MG63 (cell line): Measurements from ENCODE around the gene BOC. TPM values are rescaled to one million over a fixed set of nuclear protein-coding genes. Genes with fewer than 3 reads are reported as not detected.

Experiments
- DNase-seq: peaks from one replicate; pipeline ENCODE4 v3.0.0-alpha.2; 2020
- H3K27me3 ChIP-seq: fragments of 250-450 bp; sonication (Bioruptor Pico); 2 replicates; pipeline ENCODE4 v1.5.1; 2020; ENCODE audit warnings: mild to moderate bottlenecking, moderate library complexity
- H3K36me3 ChIP-seq: fragments of 250-450 bp; sonication (Bioruptor Pico); 2 replicates; pipeline ENCODE4 v1.5.1; 2020; ENCODE audit warnings: mild to moderate bottlenecking, moderate library complexity
- H3K4me3 ChIP-seq: fragments of 250-450 bp; sonication (Bioruptor Pico); 2 replicates; pipeline ENCODE4 v1.5.1; 2020; ENCODE audit warnings: mild to moderate bottlenecking, moderate library complexity
- H3K9me3 ChIP-seq: fragments of 250-450 bp; sonication (Bioruptor Pico); 2 replicates; pipeline ENCODE4 v1.5.1; 2020; ENCODE audit warnings: mild to moderate bottlenecking, moderate library complexity
- total RNA-seq: library from RNA; depleted of rRNA; stranded (reverse); fragments of >200 nt; shearing (Covaris generic); gene quantifications from 2 replicates; pipeline ENCODE4 v1.2.3, GENCODE V29; 2014; ENCODE audit warnings: low replicate concordance

BOC gene
- total RNA-seq, 1 experiment from 2014 or later: 1.4 TPM

GRCh38 chr3:113254171-113254947 lies 43.0 kb downstream of the BOC start:
- Histone ChIP-seq H3K36me3 (no peaks in the 10 kb centered on the region), H3K27me3 (no peaks in the 10 kb centered on the region), H3K9me3 (no peaks in the 10 kb centered on the region), H3K4me3 (no peak overlapping the region)
- DNase-seq: no peak

DNA sequence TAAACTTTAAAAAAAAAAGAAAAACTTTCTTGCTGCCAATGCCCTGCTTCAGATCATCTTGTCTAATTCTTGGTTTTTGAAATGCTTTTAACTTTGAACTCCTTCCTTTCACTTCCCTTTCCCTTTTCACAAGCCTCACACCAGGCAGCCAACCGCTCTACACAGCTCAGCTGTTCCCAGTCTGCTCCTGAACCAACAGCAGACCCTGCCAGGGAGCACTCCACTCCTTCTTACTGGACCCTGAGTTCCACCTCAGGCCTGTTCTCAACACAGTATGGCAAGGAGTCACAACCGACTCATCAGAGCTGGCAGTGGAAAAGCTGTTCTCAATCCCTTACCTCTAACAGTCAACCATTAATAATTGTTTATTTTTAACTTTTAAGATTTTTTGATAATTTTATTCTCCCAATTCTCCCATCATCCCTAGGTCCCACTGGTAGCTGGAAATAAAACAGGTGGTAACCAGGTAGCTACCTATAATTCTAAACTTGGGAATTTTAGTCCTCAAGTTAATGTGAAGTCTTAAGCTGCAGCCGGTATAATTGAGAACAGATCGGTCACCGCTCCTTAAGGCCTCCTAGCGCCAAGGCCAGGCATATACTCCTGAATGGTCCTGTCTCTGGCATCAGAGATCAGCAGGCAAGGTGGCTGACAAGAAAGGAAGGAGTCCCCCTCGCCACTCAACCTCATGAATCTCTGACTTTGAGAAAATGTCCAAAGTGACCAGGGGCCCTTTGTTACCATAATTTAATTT lies 43.9 kb downstream of the BOC start:
- Histone ChIP-seq H3K36me3 (no peaks in the 10 kb centered on the region), H3K27me3 (no peaks in the 10 kb centered on the region), H3K4me3 (no peak overlapping the region), H3K9me3 (no peaks in the 10 kb centered on the region)
- peak; percentile 80 for DNase-seq

DNA sequence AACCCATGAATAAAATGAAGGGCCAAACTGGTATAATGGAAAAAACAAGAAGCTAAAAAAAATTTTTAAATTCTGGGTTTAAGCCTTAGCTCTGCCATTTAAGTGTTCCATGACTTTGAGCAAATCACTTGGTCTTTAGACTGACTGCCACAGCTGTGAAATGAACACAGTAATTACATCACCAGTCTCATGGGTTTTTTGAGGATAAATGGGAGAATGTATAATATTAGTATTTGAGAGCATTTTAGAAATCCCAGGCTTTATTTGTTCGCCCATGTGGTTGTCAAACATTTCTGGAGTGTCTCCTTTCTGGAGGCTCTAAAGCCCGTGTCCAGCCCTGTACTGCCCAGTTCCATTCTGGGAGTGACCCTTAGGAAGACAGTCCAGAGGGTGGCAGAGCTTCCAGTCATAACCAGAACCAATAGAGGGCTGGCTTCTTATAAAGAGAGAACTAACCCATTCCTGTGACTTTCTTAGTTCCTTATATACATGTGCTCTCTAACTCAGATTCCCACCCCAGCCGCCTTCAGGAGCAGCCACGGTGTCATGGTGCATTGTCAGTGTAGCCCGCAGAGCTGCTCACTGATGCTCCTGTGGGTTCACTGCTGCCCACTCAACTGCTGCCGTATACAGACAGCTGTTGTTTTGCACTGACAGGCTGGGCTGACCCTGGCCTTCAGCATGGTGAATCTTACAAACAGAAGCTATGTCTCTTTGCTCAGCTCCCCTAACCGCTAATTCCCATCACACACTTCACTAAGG lies 44.7 kb downstream of the BOC start:
- no peak overlapping the region for H3K4me3 ChIP-seq
- no peak for DNase-seq
- no peaks in the 10 kb centered on the region for H3K27me3 ChIP-seq
- H3K9me3 ChIP-seq: no peaks in the 10 kb centered on the region
- H3K36me3 ChIP-seq: no peaks in the 10 kb centered on the region

GRCh38 chr3:113258361-113258760 lies 47.0 kb downstream of the BOC start:
- no peaks in the 10 kb centered on the region for H3K9me3 ChIP-seq
- no peak overlapping the region for H3K4me3 ChIP-seq
- DNase-seq: no peak
- H3K36me3 ChIP-seq: no peaks in the 10 kb centered on the region
- H3K27me3 ChIP-seq: no peaks in the 10 kb centered on the region

DNA sequence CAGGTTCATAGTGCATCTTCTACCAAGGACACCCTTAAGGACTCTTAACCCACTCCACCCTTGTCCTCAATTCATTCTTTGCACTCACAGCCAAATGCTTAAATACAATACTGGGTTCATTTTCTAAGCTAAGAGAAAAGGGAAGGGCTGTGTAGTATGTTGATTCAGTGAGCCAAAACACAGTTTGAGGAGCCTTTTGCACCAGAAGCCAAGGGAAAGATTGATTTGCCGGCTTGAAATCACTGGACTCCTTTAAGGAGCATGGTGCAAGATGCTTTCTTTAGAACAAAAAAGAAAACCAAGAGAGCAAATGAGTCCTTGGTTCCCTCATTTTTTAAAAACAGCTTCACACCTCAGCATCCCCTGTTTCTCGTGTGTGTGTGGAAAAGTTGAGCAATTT lies 47.8 kb downstream of the BOC start:
- no peaks in the 10 kb centered on the region for H3K27me3 ChIP-seq
- no peak for DNase-seq
- no peaks in the 10 kb centered on the region for H3K36me3 ChIP-seq
- no peak overlapping the region for H3K4me3 ChIP-seq
- no peaks in the 10 kb centered on the region for H3K9me3 ChIP-seq

GRCh38 chr3:113261063-113261625 lies 49.8 kb downstream of the BOC start:
- no peaks in the 10 kb centered on the region for H3K9me3 ChIP-seq
- H3K4me3 ChIP-seq: no peak overlapping the region
- H3K27me3 ChIP-seq: no peaks in the 10 kb centered on the region
- DNase-seq: no peak
- H3K36me3 ChIP-seq: no peaks in the 10 kb centered on the region

- Histone ChIP-seq H3K4me3 (no peak overlapping the region), H3K27me3 (no peaks in the 10 kb centered on the region), H3K36me3 (no peaks in the 10 kb centered on the region), H3K9me3 (no peaks in the 10 kb centered on the region)
- no peak for DNase-seq
Observed at GRCh38 chr3:113261626-113262303, 50.4 kb downstream of the BOC start.

- Histone ChIP-seq H3K9me3 (no peaks in the 10 kb centered on the region), H3K27me3 (no peaks in the 10 kb centered on the region), H3K4me3 (no peak overlapping the region), H3K36me3 (no peaks in the 10 kb centered on the region)
- peak; percentile 41 for DNase-seq
Observed at GRCh38 chr3:113262304-113262665, 50.9 kb downstream of the BOC start.

DNA sequence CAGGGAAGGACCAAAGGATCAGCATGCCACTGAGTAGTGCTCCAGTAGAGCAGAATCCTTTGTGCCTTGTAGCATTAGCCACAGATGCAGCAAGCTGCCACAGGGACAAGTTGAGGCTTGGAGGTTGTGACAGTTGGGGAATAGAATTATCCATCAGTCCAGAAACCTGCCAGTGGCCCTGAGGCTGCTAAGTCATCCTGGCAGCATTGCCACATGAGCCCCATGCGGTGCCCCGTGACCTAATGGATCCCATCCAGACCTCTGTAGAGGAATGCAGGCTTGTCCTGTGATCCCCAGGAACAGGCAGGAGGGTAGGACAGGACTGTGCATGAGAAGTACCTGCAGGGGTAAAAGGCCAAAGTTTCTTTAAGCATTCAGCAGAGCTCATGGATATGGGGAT lies 51.7 kb downstream of the BOC start:
- DNase-seq: no peak
- H3K9me3 ChIP-seq: no peaks in the 10 kb centered on the region
- no peaks in the 10 kb centered on the region for H3K36me3 ChIP-seq
- H3K27me3 ChIP-seq: no peaks in the 10 kb centered on the region
- no peak overlapping the region for H3K4me3 ChIP-seq

DNA sequence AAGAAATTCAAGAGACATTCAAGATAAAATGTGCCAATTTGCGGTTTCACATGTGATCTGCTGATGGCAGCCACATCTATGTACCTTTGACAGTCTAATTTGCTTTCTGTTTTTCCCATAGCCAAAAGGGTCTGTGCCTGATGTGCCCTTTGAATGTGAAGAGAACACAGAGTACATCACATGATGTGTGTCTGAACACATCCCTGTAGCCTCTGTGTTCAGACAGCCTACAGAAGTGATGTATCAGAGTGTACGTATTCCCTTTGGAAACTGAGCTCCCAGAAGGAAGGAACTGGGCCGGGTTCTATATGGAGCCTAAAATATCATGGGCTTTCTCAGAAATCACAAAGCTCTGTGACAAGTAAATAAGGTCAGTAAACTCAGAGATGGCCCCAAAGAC lies 52.4 kb downstream of the BOC start:
- Histone ChIP-seq H3K27me3 (no peaks in the 10 kb centered on the region), H3K4me3 (no peak overlapping the region), H3K9me3 (no peaks in the 10 kb centered on the region), H3K36me3 (no peaks in the 10 kb centered on the region)
- no peak for DNase-seq

DNA sequence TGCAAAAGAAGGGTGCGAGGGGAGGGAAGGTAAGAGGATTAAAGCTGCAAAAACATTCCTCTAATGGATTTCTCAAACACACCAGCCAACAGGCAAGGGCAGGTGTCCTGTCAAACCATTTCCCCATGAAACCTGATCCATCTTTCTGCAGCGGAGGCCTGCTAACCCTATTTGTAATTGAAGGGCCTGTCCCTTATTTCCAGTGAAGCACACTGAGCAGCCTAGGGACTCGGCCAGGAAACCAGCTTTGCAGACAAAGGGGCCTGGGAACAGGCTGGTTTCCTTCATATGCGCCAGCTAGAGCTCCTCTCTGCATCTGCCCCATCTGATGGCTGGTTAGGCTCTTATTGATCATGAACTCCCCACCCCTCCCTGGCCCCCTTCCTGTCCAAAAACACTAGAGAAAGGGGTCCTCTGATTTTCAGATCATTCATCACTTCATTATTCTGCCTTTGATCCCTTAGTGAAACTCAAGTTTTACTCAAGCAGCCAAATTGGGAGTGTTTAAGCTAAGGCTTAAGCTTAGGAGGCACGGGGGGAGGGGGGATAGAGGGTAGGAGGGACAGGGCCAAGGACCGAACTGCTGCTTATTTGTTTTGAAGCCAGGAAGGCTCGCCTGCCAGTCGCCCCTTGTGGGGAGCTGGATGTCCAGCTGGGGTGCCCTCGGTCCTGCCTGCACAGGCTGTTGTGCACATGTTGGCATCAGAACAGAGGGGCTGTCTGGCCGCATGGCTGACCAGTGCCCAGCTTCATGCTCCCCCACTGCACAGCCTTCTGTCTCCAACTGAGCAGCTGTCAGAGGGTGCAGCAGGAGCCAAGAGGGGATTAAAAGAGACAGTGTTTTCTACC lies 53.1 kb downstream of the BOC start:
- Histone ChIP-seq H3K27me3 (no peaks in the 10 kb centered on the region), H3K4me3 (no peak overlapping the region), H3K36me3 (no peaks in the 10 kb centered on the region), H3K9me3 (no peaks in the 10 kb centered on the region)
- no peak for DNase-seq

DNA sequence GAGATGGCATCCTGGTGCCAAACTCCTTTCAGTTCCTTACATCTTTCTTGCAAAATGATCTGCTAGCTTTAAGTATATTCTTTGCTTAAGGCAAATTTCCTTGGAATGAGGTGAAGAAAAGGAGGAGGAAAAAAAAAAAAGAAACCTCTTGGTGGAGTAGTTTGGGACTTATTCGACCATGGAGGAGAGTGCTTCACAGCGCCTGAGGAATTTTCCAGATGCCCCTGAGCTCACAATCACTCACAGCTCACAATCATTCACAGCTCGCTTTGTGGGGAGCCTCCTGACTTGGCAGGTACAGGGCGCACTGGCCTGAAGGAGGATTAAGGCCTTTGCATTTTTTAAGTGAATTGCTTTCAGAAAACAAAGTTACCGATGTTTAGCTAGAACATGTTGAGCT lies 53.9 kb downstream of the BOC start:
- no peaks in the 10 kb centered on the region for H3K9me3 ChIP-seq
- H3K4me3 ChIP-seq: no peak overlapping the region
- no peak for DNase-seq
- no peaks in the 10 kb centered on the region for H3K36me3 ChIP-seq
- no peaks in the 10 kb centered on the region for H3K27me3 ChIP-seq

DNA sequence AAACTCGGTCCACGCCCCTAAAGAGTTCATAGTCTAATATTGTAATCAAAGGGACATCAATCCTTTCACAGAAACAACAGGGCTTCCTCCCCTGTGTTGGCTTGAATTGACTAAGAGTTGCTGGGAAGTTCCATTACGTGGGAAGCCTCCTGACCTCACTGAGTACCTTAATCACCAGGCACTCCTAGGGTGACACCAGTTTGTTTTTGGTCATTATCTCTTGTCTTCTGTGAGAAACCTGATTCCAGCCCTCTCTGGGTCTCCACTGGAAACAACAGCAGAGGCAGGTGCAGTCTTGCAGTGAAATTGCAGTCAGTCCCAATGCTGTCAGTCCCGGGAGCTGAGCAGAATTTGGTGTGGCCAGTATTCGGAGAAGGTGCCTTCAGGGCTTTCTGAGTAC lies 55.4 kb downstream of the BOC start:
- Histone ChIP-seq H3K4me3 (no peak overlapping the region), H3K27me3 (no peaks in the 10 kb centered on the region), H3K9me3 (no peaks in the 10 kb centered on the region), H3K36me3 (no peaks in the 10 kb centered on the region)
- DNase-seq: no peak

DNA sequence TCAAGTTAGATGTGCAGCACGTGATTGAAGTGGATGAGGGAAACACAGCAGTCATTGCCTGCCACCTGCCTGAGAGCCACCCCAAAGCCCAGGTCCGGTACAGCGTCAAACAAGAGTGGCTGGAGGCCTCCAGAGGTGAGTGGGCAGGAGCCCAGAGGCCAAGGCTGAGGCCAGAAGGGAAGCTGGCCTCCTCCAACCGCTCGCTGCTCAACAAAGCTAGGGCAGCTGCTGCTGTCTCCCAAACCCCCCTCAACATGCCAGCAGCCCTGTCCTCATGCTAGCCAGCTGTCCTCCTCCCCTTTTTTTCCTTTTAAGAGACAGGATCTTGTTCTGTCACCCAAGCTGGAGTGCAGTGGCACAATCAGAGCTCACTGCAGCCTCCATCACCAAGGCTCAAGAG lies 57.0 kb downstream of the BOC start:
- Histone ChIP-seq H3K27me3 (no peaks in the 10 kb centered on the region), H3K9me3 (no peaks in the 10 kb centered on the region), H3K4me3 (no peak overlapping the region)

DNA sequence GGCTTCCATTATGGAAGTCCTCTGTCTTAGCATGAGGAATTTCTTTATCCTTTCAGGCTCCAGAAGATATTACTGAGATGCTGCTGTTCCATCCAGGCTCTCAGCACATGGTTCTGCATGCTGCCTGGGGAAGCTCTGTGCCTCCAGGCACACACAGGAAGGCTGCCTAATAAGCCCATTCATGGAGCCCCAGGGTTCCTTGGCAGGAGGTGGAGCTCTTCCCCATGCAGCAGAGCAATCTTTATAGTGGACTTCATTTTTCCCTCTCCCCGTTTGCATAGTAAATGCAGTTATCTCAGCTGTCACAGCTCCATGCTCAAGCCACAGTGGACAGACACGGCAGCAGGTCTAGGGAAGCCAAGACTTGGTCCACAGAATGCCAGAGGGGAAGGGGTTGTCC lies 57.6 kb downstream of the BOC start:
- no peaks in the 10 kb centered on the region for H3K27me3 ChIP-seq
- DNase-seq: no peak
- H3K36me3 ChIP-seq: no peaks in the 10 kb centered on the region
- H3K9me3 ChIP-seq: no peaks in the 10 kb centered on the region
- no peak overlapping the region for H3K4me3 ChIP-seq

More for the DNA sequence above, 57.0 kb downstream of the BOC start:
- no peaks in the 10 kb centered on the region for H3K36me3 ChIP-seq
- no peak for DNase-seq

DNA sequence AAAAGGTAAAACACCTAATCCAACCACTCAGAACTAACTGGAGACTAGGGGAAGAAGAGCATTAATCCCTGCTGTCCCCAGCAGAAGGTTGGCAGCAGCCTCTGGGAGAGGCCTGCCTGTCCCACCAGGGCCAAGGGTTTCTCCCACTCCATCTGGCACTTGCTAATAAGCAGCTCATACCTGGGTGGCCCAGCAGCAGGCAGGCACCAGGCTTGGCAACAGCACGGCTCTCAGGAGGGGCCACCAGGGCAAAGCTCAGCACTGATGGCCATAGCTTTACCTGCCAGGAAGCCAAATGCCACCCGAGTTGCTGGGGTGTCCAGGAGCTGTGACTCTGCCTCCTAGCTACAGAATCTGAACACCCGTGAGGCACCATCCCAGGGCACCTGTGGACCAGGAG lies 58.3 kb downstream of the BOC start:
- no peak for DNase-seq
- Histone ChIP-seq H3K4me3 (no peak overlapping the region), H3K9me3 (no peaks in the 10 kb centered on the region), H3K27me3 (no peaks in the 10 kb centered on the region), H3K36me3 (no peaks in the 10 kb centered on the region)
